ENCODE results near the gene IGFBP6. TPM values are rescaled to one million over a fixed set of nuclear protein-coding genes. Genes with fewer than 3 reads are reported as not detected.
A peak's percentile ranks its signal among the peaks of the same experiment; 100 is the strongest.

IGFBP6 gene
- total RNA-seq, 5 donors from 2014 or later (not counting 1 experiment from before 2014, with no cell fraction given) = 0.67 to 1.4 (median 0.79) TPM; not detected in 2

DNA sequence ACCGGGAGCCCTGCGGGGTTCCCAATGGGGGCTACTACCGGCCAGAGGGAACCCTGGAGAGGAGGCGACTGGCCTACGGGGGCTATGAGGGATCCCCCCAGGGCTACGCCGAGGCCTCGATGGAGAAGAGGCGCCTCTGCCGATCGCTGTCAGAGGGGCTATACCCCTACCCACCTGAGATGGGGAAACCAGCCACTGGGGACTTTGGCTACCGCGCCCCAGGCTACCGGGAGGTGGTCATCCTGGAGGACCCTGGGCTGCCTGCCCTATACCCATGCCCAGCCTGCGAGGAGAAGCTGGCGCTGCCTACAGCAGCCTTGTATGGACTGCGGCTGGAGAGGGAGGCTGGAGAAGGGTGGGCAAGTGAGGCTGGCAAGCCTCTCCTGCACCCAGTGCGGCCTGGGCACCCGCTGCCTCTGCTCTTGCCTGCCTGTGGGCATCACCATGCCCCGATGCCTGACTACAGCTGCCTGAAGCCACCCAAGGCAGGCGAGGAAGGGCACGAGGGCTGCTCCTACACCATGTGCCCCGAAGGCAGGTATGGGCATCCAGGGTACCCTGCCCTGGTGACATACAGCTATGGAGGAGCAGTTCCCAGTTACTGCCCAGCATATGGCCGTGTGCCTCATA, 37.9 kb upstream of the IGFBP6 start:
- CTCF ChIA-PET = no interaction called here
- WGBS (ENCODE audit: insufficient coverage) = 84% methylated on average over 24 of the region's 24 CpGs
- H3K36me3 Mint-ChIP-seq = peaks cover 6% of the 10 kb centered on the region

GRCh38 chr12:53060064-53060720, 37.3 kb upstream of the IGFBP6 start:
- H3K4me1 ChIP-seq (ENCODE audit: control insufficient read depth in 1 of 2, extremely low read depth in 1 of 2, insufficient read depth in 2 of 2, low read length in 2 of 2) = no peaks in the 10 kb centered on the region
- peaks cover 12% of the 10 kb centered on the region for H3K36me3 Mint-ChIP-seq
- peaks cover 0 to 17% of the 10 kb centered on the region in 2 donors for H3K36me3 ChIP-seq (ENCODE audit: control insufficient read depth in 2 of 2, extremely low read depth in 1 of 2, insufficient read depth in 1 of 2, low read length in 1 of 2)
- WGBS (ENCODE audit: insufficient coverage) = 94% methylated on average over 10 of the region's 17 CpGs
- POLR2A ChIA-PET = interaction anchor here in 1 of 2 donors (0.6 kb wide), 1 partner anchor 119 kb away, joined by 5 read pairs; no protein-coding TSS in a partner anchor
- no peaks in the 10 kb centered on the region for H3K9me3 ChIP-seq
- no peaks in the 10 kb centered on the region for H3K9me3 Mint-ChIP-seq
- peaks cover 0 to 31% of the 10 kb centered on the region in 2 experiments for H3K27me3 ChIP-seq (replicated peaks in 1 of 2; ENCODE audit: control insufficient read depth in 2 of 2, extremely low read depth in 1 of 2, insufficient read depth in 2 of 2, low read length in 1 of 2)
- H3K4me3 Mint-ChIP-seq = no peak overlapping the region
- H3K27ac ChIP-seq (ENCODE audit: low read length) = no peak overlapping the region
- peaks cover 0 to 2% of the 10 kb centered on the region in 2 donors for H3K27me3 Mint-ChIP-seq
- no peak for ATAC-seq (replicated peaks in 1 of 4)
- no peak for DNase-seq
- CTCF ChIA-PET = no interaction called here
- no peak overlapping the region for H3K27ac Mint-ChIP-seq
- peaks cover 0 to 3% (median 0%) of the 10 kb centered on the region in 3 donors for H3K4me1 Mint-ChIP-seq
- H3K4me3 ChIP-seq (ENCODE audit: control insufficient read depth in 1 of 2, extremely low read depth in 1 of 2, low read length in 1 of 2) = no peak overlapping the region

More for the DNA sequence above, 37.9 kb upstream of the IGFBP6 start:
- Mint-ChIP-seq H3K27ac (no peak overlapping the region), H3K4me3 (no peak overlapping the region), H3K9me3 (no peaks in the 10 kb centered on the region), H3K27me3 (peaks cover 0 to 2% of the 10 kb centered on the region in 2 donors), H3K4me1 (peaks cover 0 to 5% (median 0%) of the 10 kb centered on the region in 3 donors)
- H3K4me3 ChIP-seq (ENCODE audit: control insufficient read depth in 1 of 2, extremely low read depth in 1 of 2, low read length in 1 of 2) = no peak overlapping the region
- no peak for DNase-seq
- H3K36me3 ChIP-seq (ENCODE audit: control insufficient read depth in 2 of 2, extremely low read depth in 1 of 2, insufficient read depth in 1 of 2, low read length in 1 of 2) = peaks cover 0 to 11% of the 10 kb centered on the region in 2 donors
- H3K4me1 ChIP-seq (ENCODE audit: control insufficient read depth in 1 of 2, extremely low read depth in 1 of 2, insufficient read depth in 2 of 2, low read length in 2 of 2) = peaks cover 0 to 3% of the 10 kb centered on the region in 2 experiments
- H3K9me3 ChIP-seq = no peaks in the 10 kb centered on the region
- peaks cover 0 to 31% of the 10 kb centered on the region in 2 experiments for H3K27me3 ChIP-seq (replicated peaks in 1 of 2; ENCODE audit: control insufficient read depth in 2 of 2, extremely low read depth in 1 of 2, insufficient read depth in 2 of 2, low read length in 1 of 2)
- POLR2A ChIA-PET = interaction anchor here in 1 of 2 donors (0.6 kb wide), 1 partner anchor 118 kb away, joined by 5 read pairs; no protein-coding TSS in a partner anchor
- no peak overlapping the region for H3K27ac ChIP-seq (ENCODE audit: low read length)
- ATAC-seq (replicated peaks in 1 of 4) = no peak

- peaks cover 0 to 31% of the 10 kb centered on the region in 2 experiments for H3K27me3 ChIP-seq (replicated peaks in 1 of 2; ENCODE audit: control insufficient read depth in 2 of 2, extremely low read depth in 1 of 2, insufficient read depth in 2 of 2, low read length in 1 of 2)
- Mint-ChIP-seq H3K4me1 (peaks cover under 1 to 4% (median under 1%) of the 10 kb centered on the region in 3 donors), H3K27me3 (peaks cover 0 to 2% of the 10 kb centered on the region in 2 donors), H3K9me3 (no peaks in the 10 kb centered on the region), H3K4me3 (no peak overlapping the region), H3K36me3 (peaks cover 14% of the 10 kb centered on the region), H3K27ac (no peak overlapping the region)
- CTCF ChIA-PET = interaction anchor here in 1 of 2 donors (0.9 kb wide), 1 partner anchor 13 kb away, joined by 3 read pairs; no protein-coding TSS in a partner anchor
- peaks cover 0 to 23% of the 10 kb centered on the region in 2 donors for H3K36me3 ChIP-seq (ENCODE audit: control insufficient read depth in 2 of 2, extremely low read depth in 1 of 2, insufficient read depth in 1 of 2, low read length in 1 of 2)
- no peaks in the 10 kb centered on the region for H3K9me3 ChIP-seq
- no peak for ATAC-seq (replicated peaks in 1 of 4)
- POLR2A ChIA-PET = interaction anchor here in 1 of 2 donors (0.6 kb wide), 1 partner anchor 1528 kb away, joined by 3 read pairs; the partner anchor contains the start of gene PPP1R1A
- peaks cover 0 to under 1% of the 10 kb centered on the region in 2 experiments for H3K4me1 ChIP-seq (ENCODE audit: control insufficient read depth in 1 of 2, extremely low read depth in 1 of 2, insufficient read depth in 2 of 2, low read length in 2 of 2)
- H3K4me3 ChIP-seq (ENCODE audit: control insufficient read depth in 1 of 2, extremely low read depth in 1 of 2, low read length in 1 of 2) = no peak overlapping the region
- 65% methylated on average over 15 of the region's 18 CpGs for WGBS (ENCODE audit: insufficient coverage)
- H3K27ac ChIP-seq (ENCODE audit: low read length) = no peak overlapping the region
- DNase-seq = no peak
Observed at GRCh38 chr12:53060721-53061276, 36.7 kb upstream of the IGFBP6 start.

DNA sequence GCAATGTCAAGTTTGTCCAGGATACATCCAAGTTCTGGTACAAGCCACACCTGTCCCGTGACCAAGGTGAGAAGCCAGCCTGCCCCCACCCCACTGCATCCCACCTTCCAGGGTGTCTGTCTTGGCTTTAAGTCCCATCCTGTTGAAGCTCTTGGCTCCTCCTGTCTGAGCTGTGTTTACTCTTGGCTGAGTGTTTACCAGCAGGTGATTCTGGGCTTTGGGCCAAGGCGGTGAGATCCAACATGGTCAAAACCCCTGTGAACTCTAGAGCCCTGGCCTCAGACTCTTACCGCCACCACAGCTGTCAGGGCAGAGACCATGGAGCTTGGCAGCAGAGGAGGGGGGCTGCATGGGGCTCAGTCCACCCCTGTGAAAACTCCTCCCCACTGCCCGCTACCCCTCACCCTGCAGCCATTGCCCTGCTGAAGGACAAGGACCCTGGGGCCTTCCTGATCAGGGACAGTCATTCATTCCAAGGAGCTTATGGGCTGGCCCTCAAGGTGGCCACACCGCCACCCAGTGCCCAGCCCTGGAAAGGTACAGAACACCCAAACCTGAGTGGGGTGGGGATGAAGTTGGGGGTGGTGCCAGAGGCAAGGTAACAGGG, 36.0 kb upstream of the IGFBP6 start:
- Histone ChIP-seq H3K27me3 (replicated peaks in 1 of 2; ENCODE audit: control insufficient read depth in 2 of 2, extremely low read depth in 1 of 2, insufficient read depth in 2 of 2, low read length in 1 of 2) (peaks cover 0 to 31% of the 10 kb centered on the region in 2 experiments), H3K27ac (ENCODE audit: low read length) (no peak overlapping the region), H3K36me3 (ENCODE audit: control insufficient read depth in 2 of 2, extremely low read depth in 1 of 2, insufficient read depth in 1 of 2, low read length in 1 of 2) (peaks cover 0 to 31% of the 10 kb centered on the region in 2 donors), H3K9me3 (no peaks in the 10 kb centered on the region), H3K4me1 (ENCODE audit: control insufficient read depth in 1 of 2, extremely low read depth in 1 of 2, insufficient read depth in 2 of 2, low read length in 2 of 2) (peaks cover 0 to 5% of the 10 kb centered on the region in 2 experiments), H3K4me3 (ENCODE audit: control insufficient read depth in 1 of 2, extremely low read depth in 1 of 2, low read length in 1 of 2) (no peak overlapping the region)
- DNase-seq = no peak
- peaks cover 0 to 2% of the 10 kb centered on the region in 2 donors for H3K27me3 Mint-ChIP-seq
- ChIA-PET POLR2A (interaction anchor here in 1 of 2 donors (0.6 kb wide), 1 partner anchor 1527 kb away, joined by 3 read pairs; the partner anchor contains the start of gene PPP1R1A), CTCF (interaction anchor here in 1 of 2 donors (0.6 to 0.9 kb wide), 3 partner anchors 14 to 40 kb away, joined by 3 to 8 read pairs (median 3); no protein-coding TSS in a partner anchor)
- 81% methylated on average over 2 of the region's 5 CpGs for WGBS (ENCODE audit: insufficient coverage)
- peaks cover 6 to 8% (median 7%) of the 10 kb centered on the region in 3 donors for H3K4me1 Mint-ChIP-seq
- H3K9me3 Mint-ChIP-seq = no peaks in the 10 kb centered on the region
- no peak overlapping the region for H3K4me3 Mint-ChIP-seq
- peaks cover 21% of the 10 kb centered on the region for H3K36me3 Mint-ChIP-seq
- peak in 2 of 4 experiments; percentile 27 to 40 for ATAC-seq (replicated peaks in 1 of 4)
- H3K27ac Mint-ChIP-seq = peak overlapping the region in 1 of 2 donors; percentile 16

DNA sequence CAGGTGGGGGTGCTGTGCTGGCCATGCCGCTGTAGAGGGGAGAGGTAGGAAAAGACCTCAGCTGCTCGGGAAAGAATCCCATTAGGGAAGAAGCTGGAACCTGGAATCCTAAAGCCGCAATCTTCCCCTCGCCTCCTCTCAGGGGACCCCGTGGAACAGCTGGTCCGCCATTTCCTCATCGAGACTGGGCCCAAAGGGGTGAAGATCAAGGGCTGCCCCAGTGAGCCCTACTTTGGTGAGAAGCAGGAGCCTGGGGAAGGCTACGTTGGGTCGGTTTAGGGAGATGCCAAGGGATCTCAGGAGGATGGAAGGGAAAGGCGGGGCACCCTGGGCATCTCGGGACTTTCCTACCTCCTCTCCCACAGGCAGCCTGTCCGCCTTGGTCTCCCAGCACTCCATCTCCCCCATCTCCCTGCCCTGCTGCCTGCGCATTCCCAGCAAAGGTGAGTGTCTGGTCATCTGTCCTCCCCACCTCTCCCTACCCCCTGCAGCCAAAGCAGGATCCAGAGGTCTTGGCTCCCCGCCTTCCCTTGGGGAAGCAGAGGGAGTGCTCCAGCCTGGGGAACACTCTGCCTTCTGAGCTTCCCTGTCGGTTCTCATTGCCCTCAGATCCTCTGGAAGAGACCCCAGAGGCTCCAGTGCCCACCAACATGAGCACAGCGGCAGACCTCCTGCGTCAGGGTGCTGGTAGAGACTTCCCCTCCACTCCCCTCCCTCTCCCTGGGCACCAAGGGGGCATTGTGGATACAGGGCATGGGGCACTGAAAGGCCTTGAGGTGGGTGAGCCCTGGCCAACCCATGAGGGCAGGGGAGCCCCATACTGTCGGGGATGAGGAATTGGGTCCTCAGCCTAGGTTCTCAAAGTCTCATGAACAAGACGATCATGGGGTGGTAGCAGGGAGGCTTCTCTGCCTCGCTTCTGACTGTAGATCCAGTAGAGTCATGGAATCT, 35.2 kb upstream of the IGFBP6 start:
- peaks cover 0 to 31% of the 10 kb centered on the region in 2 experiments for H3K27me3 ChIP-seq (replicated peaks in 1 of 2; ENCODE audit: control insufficient read depth in 2 of 2, extremely low read depth in 1 of 2, insufficient read depth in 2 of 2, low read length in 1 of 2)
- H3K36me3 ChIP-seq (ENCODE audit: control insufficient read depth in 2 of 2, extremely low read depth in 1 of 2, insufficient read depth in 1 of 2, low read length in 1 of 2) = peaks cover 0 to 31% of the 10 kb centered on the region in 2 donors
- H3K4me3 Mint-ChIP-seq = no peak overlapping the region
- ATAC-seq (replicated peaks in 1 of 4) (no peak), DNase-seq (no peak)
- H3K4me1 Mint-ChIP-seq = peaks cover 6 to 8% (median 7%) of the 10 kb centered on the region in 3 donors
- H3K9me3 Mint-ChIP-seq = no peaks in the 10 kb centered on the region
- H3K4me3 ChIP-seq (ENCODE audit: control insufficient read depth in 1 of 2, extremely low read depth in 1 of 2, low read length in 1 of 2) = no peak overlapping the region
- H3K4me1 ChIP-seq (ENCODE audit: control insufficient read depth in 1 of 2, extremely low read depth in 1 of 2, insufficient read depth in 2 of 2, low read length in 2 of 2) = peaks cover 0 to 5% of the 10 kb centered on the region in 2 experiments
- H3K27ac Mint-ChIP-seq = no peak overlapping the region
- peaks cover 0 to 2% of the 10 kb centered on the region in 2 donors for H3K27me3 Mint-ChIP-seq
- H3K36me3 Mint-ChIP-seq = peaks cover 23% of the 10 kb centered on the region
- no peak overlapping the region for H3K27ac ChIP-seq (ENCODE audit: low read length)
- H3K9me3 ChIP-seq = no peaks in the 10 kb centered on the region
- 83% methylated on average over 12 of the region's 20 CpGs for WGBS (ENCODE audit: insufficient coverage)
- ChIA-PET POLR2A (no interaction called here), CTCF (interaction anchor here in 1 of 2 donors (0.6 to 0.8 kb wide), 3 partner anchors 37 to 40 kb away, joined by 3 to 8 read pairs (median 4); no protein-coding TSS in a partner anchor)

Data from T-cell (primary cell).